Esophagus mucosa (tissue), 1 donor: ENCODE data around the gene KIF19. TPM values are rescaled to one million over a fixed set of nuclear protein-coding genes. Genes with fewer than 3 reads are reported as not detected.
A peak's percentile ranks its signal among the peaks of the same experiment; 100 is the strongest.
"Not testable (repeated sequence)": the region's sequence is repeated elsewhere in the genome, so short reads cannot be mapped to it uniquely, and the experiment has no call there.

Experiments used
- ATAC-seq: fragments of 200-7000 bp; cut with Tn5 transposase; one replicate; pipeline ENCODE4 v1.9.1; 2020
- total RNA-seq: library from RNA; stranded (reverse); gene quantifications from one replicate; pipeline ENCODE4 v1.2.4, GENCODE V29; 2023
- donor health status: DM: yes; HTN: yes; CAD: no.

KIF19 gene
- total RNA-seq, 1 donor from 2014 or later: 0.16 TPM

GRCh38 chr17:74390680-74391653 lies 64.9 kb downstream of the KIF19 start:
- ATAC-seq: no peak

DNA sequence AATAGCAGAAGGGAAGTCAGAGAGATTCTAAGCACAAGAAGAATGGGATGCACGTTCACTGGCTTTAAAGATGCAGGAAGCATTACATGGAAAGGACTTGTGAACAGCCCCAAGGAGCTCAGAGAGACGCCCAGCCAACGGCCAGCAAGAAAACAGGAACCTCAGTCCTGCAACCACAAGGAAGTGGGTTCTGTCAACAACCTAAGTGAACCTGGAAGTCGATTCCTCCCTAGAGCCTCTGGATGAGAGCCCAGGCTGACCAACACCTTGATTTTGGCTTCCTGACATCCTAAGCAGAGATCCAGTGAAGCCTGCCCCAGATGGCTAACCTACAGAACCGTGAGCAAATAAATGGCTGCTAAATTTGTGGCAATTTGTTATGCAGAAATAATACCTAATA lies 65.7 kb downstream of the KIF19 start:
- ATAC-seq: no peak

DNA sequence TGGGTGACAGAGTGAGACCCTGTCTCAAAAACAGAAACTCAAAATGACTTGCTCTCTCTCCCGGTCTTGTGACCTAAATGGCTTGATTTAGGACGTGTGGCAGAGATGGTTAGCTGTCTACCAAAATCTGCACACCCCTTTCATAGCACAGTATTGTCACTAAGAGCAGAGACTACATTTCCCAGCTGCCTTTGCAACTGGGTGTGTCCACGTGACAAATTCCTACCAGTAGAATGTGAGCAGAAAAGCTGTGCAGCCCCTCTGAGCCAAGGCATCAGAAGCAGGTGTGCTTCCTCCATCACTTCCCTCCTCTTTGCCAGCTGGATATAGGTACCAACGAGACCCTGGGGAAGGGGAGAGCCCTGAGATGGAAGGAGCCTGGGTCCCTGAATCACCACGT lies 66.8 kb downstream of the KIF19 start:
- ATAC-seq: no peak

DNA sequence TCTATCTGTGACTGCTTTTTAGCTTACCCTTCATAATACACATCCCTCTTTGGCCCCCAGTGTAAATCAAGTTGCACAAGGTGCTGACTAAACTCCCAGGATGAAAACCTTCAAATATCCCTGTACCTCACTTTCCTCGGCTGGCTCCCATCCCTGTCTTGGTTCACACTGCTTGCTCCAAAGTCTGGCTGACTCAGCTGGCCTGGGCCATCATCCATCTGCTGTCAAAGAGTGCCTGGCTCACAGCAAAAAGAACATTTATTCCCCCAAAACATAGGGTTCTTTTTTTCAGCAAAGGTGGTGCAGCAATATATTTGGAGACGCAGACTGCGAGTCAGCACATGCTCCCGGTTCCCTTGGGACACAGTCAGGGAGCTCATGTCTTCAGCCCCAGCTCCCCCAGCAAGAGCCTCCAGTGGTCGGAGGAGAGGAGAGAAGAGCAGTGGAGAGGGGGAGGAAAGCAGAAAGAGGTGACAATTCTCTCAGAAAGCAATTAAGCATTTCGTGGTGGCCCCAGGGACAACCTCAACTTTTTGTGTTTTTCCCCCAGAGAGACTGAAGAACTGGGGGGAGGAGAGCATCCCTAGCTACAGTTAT lies 67.4 kb downstream of the KIF19 start:
- no peak for ATAC-seq

- no peak for ATAC-seq
Observed at GRCh38 chr17:74394275-74394950, 68.4 kb downstream of the KIF19 start.

- ATAC-seq: peak; percentile 71
Observed at GRCh38 chr17:74394977-74395376, 69.0 kb downstream of the KIF19 start.

- ATAC-seq: no peak
Observed at GRCh38 chr17:74396567-74396966, 70.5 kb downstream of the KIF19 start.

DNA sequence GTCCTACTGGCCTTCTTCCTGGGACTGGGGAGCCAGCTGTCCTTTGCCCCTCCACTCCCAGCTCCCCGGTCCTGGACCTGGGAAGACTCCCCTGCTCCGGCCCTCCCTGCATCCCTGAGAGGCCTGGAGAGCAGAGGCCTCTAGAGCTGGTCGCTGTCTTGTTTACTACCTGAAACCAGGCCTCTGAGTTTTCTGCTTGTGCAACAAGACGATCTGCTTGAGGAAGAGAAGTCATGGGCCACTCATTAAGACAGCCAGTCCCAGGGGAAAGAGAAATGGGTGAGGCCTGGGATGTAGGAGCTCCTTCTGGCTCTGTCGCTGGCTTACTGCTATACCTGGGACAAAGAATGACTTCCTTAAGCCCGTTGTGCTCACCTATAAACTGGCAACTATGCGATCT lies 76.0 kb downstream of the KIF19 start:
- no peak for ATAC-seq

DNA sequence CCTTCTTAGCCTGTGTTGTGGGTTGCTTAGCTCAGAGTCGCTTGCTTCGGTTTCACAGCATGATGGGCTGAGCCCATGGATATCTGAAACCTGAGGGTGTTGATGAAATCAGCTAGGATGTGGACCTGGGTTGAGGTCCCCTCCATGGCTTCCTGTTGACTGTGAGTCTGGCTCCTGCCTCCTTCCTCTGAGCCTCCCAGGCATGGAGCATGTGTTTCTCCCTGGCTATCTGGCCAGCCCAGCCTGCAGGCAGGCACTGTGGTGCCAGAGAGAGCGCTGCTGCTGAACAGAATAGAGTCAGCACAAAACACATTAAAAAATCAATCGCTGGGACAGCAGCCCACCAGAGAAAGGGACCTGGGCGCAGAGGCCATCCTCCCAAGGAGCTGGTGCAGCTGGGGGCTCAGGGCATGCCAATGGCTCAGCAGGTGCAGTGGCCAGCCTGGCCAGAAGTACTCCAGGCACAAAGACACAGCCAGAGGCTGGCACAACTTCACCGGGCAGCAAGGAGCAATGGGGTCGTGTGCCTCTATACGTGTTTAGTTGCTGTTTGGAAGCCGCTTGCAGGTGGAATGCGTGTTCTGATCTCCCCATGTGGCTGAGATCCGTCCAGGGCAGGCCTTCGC lies 77.6 kb downstream of the KIF19 start:
- ATAC-seq: no peak

- no peak for ATAC-seq
Observed at GRCh38 chr17:74404218-74404617, 78.2 kb downstream of the KIF19 start.

- no peak for ATAC-seq
Observed at GRCh38 chr17:74404789-74405188, 78.8 kb downstream of the KIF19 start.

GRCh38 chr17:74405311-74405710 lies 79.3 kb downstream of the KIF19 start:
- ATAC-seq: not testable (repeated sequence)

Other genes starting within 250 kb of the KIF19 start
- 1,104 TPM for gene RPL38, start 122.5 kb upstream of the KIF19 start, total RNA-seq
- gene TTYH2, start 112.7 kb upstream of the KIF19 start, total RNA-seq: 0.88 TPM
- gene DNAI2, start 52.0 kb upstream of the KIF19 start, total RNA-seq: not detected
- not detected for gene BTBD17, start 35.6 kb downstream of the KIF19 start, total RNA-seq
- gene GPR142, start 41.3 kb downstream of the KIF19 start, total RNA-seq: not detected
- gene GPRC5C, start 105.9 kb downstream of the KIF19 start, total RNA-seq: 13.0 TPM
- 0.64 TPM for gene CD300A, start 140.4 kb downstream of the KIF19 start, total RNA-seq
- not detected for gene CD300LB, start 205.2 kb downstream of the KIF19 start, total RNA-seq
- gene CD300C, start 219.9 kb downstream of the KIF19 start, total RNA-seq: 0.16 TPM
- not detected for gene CD300H, start 241.3 kb downstream of the KIF19 start, total RNA-seq